Spleen (tissue), 11 donors: ENCODE data around the gene ANKRD11. TPM values are rescaled to one million over a fixed set of nuclear protein-coding genes. Genes with fewer than 3 reads are reported as not detected.
A peak's percentile ranks its signal among the peaks of the same experiment; 100 is the strongest.
"Not testable (repeated sequence)": the region's sequence is repeated elsewhere in the genome, so short reads cannot be mapped to it uniquely, and the experiment has no call there.

Experiments used
- DNase-seq: peaks from one replicate; pipeline ENCODE4 v3.0.0-alpha.2; 2020
- H3K27ac ChIP-seq, 8 donors: fragments of 200-600 bp; sonication (generic) in 7 of 8; 1 replicate in 4 of 8; 2 replicates in 4 of 8; pipeline versions ENCODE4 v1.5.0 to v1.8.0; 2016 to 2021; ENCODE audit warnings: inconsistent platforms in 4 of 8, mild to moderate bottlenecking in 4 of 8, moderate library complexity in 1 of 8
- H3K27me3 ChIP-seq, 7 donors: fragments of 200-600 bp; sonication (generic) in 6 of 7; replicated peaks in 1 of 7; 1 replicate in 4 of 7; 2 replicates in 3 of 7; pipeline versions ENCODE4 v1.5.0 to v1.8.0; 2016 to 2021; ENCODE audit warnings: inconsistent platforms in 3 of 7, mild to moderate bottlenecking in 1 of 7
- H3K36me3 ChIP-seq, 6 donors: fragments of 200-600 bp; sonication (generic) in 5 of 6; 1 replicate in 4 of 6; 2 replicates in 2 of 6; pipeline versions ENCODE4 v1.5.0 to v1.8.0; 2016 to 2021; ENCODE audit warnings: inconsistent platforms in 2 of 6
- H3K4me1 ChIP-seq, 6 donors: fragments of 200-600 bp; sonication (generic) in 5 of 6; 1 replicate in 3 of 6; 2 replicates in 3 of 6; pipeline versions ENCODE4 v1.5.0 to v1.8.0; 2016 to 2021; ENCODE audit warnings: inconsistent platforms in 3 of 6
- H3K4me3 ChIP-seq, 8 donors: fragments of 200-600 bp; sonication (generic) in 7 of 8; 1 replicate in 4 of 8; 2 replicates in 4 of 8; pipeline versions ENCODE4 v1.5.0 to v1.8.0; 2016 to 2021; ENCODE audit warnings: inconsistent platforms in 4 of 8, mild to moderate bottlenecking in 4 of 8, moderate library complexity in 2 of 8
- H3K9me3 ChIP-seq, 8 donors: fragments of 200-600 bp; sonication (generic) in 7 of 8; 1 replicate in 4 of 8; 2 replicates in 4 of 8; pipeline versions ENCODE4 v1.5.0 to v1.8.0; 2016 to 2021; ENCODE audit warnings: inconsistent platforms in 4 of 8
- CTCF ChIP-seq, 11 experiments: fragments of 200-600 bp in 7 of 11; fragments of 450-650 bp in 4 of 11; sonication (generic) in 4 of 11; IDR thresholded peaks in 8 of 11; conservative IDR thresholded peaks in 3 of 11; 1 replicate in 7 of 11; 2 replicates in 4 of 11; pipeline versions ENCODE4 v1.4.0 to v1.8.0; 2016 to 2021; ENCODE audit warnings: antibody characterized with exemption in 11 of 11, inconsistent platforms in 4 of 11, mild to moderate bottlenecking in 1 of 11
- POLR2A ChIP-seq, 3 donors: fragments of 450-650 bp; IDR thresholded peaks; one replicate each; pipeline ENCODE4 v1.5.1; 2017; ENCODE audit warnings: antibody characterized with exemption in 3 of 3, mild to moderate bottlenecking in 1 of 3
- POLR2AphosphoS5 ChIP-seq, 3 donors: sonication (generic); formaldehyde crosslinking; IDR thresholded peaks; one replicate each; pipeline ENCODE4 v1.5.1; 2017; ENCODE audit warnings: antibody characterized with exemption in 3 of 3
- WGBS, 5 donors: extraction: QIAGEN DNeasy Blood & Tissue Kit in 3 of 5; methylation state at CpG; one replicate each; pipeline versions ENCODE4 v1.1.5 to v1.1.7; 2013 to 2018; 5-methylcytosine and 5-hydroxymethylcytosine counted together
- intact Hi-C: fragments of 100-400 bp; cut with DNase I; formaldehyde crosslinking; loops from one replicate; pipeline ENCODE4 v1.15.0; 2023; ENCODE audit warnings: low total_unique reads
- polyA plus RNA-seq, 3 donors: library from polyadenylated mRNA; stranded (reverse); fragments of 200-250 nt; gene quantifications; one replicate each; pipeline ENCODE4 v1.2.1, GENCODE V29; 2013
- total RNA-seq, 7 donors: library from RNA; depleted of rRNA in 3 of 7; stranded (reverse); fragments of >200 nt in 3 of 7; fragmentation: NEBNext Ultra II Directional in 4 of 7; extraction: Animal tissue kit (Norgen Biotek cat#: 25700) in 4 of 7; gene quantifications; one replicate each; pipeline versions ENCODE4 v1.1.0 to v1.2.1, GENCODE V29; 2016 to 2021
- donor health status: healthy with polysubstance abuse.
- donor health status: DM: no; HTN: no; CAD: no; lungs with moderate emphysema.
- donor health status: DM: no; HTN: no; CAD: no.
- donor health status: Bipolar disorder and iron deficiency.
- donor health status: healthy.
- donor health status: DM: no; HTN: no; CAD: no.
- donor health status: DM: yes; HTN: yes; CAD: no.

ANKRD11 gene
- total and polyA plus RNA-seq, 10 donors: 29.0 to 203 (median 128) TPM

- TF ChIP-seq POLR2AphosphoS5 (IDR thresholded peaks at IDR 0.05) (no peak), CTCF (IDR thresholded peaks at IDR 0.05 in 8 of 11, conservative IDR thresholded peaks at IDR 0.05 in 3 of 11) (no peak), POLR2A (IDR thresholded peaks at IDR 0.05) (no peak)
- Histone ChIP-seq H3K9me3 (no peaks in the 10 kb centered on the region), H3K27ac (peak overlapping the region in 1 of 8 donors; percentile 48), H3K4me1 (peaks cover 0 to 15% (median 2%) of the 10 kb centered on the region in 6 donors), H3K4me3 (no peak overlapping the region), H3K27me3 (no peaks in the 10 kb centered on the region), H3K36me3 (peaks cover 3 to 96% (median 81%) of the 10 kb centered on the region in 6 donors)
- DNase-seq: no peak
- intact Hi-C loops: no loop called here
- 80 to 87% (median 85%) methylated on average over 14 of the region's 14 CpGs for WGBS, 5 donors
Measured at GRCh38 chr16:89268987-89269735, 221.2 kb downstream of the ANKRD11 start.

DNA sequence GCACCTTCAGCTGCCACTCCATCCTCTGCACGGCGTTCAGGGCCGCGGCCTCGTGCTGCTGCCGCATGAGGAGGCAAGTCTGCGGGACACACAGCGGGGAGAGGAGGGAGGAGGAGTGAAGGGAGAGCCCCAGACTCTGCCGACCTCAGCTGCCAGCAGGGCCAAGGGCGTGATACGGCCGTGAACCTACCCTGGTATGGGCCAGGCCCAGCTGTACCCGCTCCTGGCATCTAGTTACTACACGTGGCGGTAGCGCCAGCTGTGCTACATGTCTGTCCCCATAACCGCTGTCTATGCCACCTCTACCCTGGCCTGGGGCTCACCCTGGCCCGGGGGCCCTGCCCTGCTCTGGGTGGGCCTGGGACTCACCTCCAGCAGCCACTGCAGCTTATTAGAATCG, 221.8 kb downstream of the ANKRD11 start:
- peak in 2 of 3 donors; percentile 19 to 69 for TF ChIP-seq POLR2AphosphoS5 (IDR thresholded peaks at IDR 0.05)
- TF ChIP-seq CTCF (IDR thresholded peaks at IDR 0.05 in 8 of 11, conservative IDR thresholded peaks at IDR 0.05 in 3 of 11): no peak
- Histone ChIP-seq H3K9me3 (no peaks in the 10 kb centered on the region), H3K27ac (peak overlapping the region in 1 of 8 donors; percentile 48), H3K4me1 (peaks cover 0 to 15% (median 2%) of the 10 kb centered on the region in 6 donors), H3K27me3 (no peaks in the 10 kb centered on the region), H3K36me3 (peaks cover 3 to 93% (median 75%) of the 10 kb centered on the region in 6 donors), H3K4me3 (no peak overlapping the region)
- intact Hi-C loops: no loop called here
- WGBS, 5 donors: 90 to 96% (median 94%) methylated on average over 9 to 19 of the region's 19 CpGs
- peak; percentile 68 for DNase-seq

GRCh38 chr16:89267746-89268145, 222.6 kb downstream of the ANKRD11 start:
- WGBS, 5 donors: 94 to 100% (median 98%) methylated on average over 8 to 13 of the region's 15 CpGs
- Histone ChIP-seq H3K4me1 (peaks cover 0 to 15% (median 2%) of the 10 kb centered on the region in 6 donors), H3K36me3 (peaks cover 3 to 84% (median 68%) of the 10 kb centered on the region in 6 donors)
- H3K9me3 ChIP-seq, H3K27me3 ChIP-seq, DNase-seq, intact Hi-C loops, H3K4me3 ChIP-seq, H3K27ac ChIP-seq: not testable (repeated sequence)

DNA sequence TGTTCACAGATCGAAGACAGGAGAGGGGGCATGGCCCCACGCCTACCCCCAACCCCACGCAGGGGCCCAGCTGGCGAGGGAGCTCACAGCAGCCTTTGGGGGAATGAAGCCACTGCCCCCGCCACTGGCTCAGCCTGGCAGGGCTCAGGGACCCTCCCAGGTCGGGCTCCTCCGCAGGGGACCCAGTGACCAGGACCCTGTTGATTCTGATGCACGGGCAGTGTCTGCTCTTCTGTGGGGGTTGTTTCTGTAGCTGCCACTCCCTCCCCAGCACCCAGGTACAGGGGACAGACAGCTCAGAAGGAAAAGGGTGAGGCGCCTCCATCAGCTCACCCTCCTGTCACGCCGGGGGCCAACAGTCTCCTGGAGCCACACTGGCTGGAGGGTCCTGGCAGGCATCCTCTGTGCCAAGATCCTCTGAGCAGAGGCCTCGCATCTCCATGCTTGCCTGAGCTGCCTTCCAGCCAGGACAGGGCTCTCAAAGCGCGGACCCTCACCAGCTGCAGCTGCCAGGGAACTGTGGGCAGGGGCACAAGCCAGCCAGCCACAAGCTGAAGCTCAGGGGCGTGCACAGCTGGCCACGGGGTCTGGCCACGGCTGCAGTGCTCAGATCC, 223.7 kb downstream of the ANKRD11 start:
- Histone ChIP-seq H3K36me3 (peaks cover 3 to 73% (median 58%) of the 10 kb centered on the region in 6 donors), H3K27me3 (no peaks in the 10 kb centered on the region), H3K27ac (no peak overlapping the region), H3K4me3 (no peak overlapping the region), H3K4me1 (peaks cover 0 to 20% (median 2%) of the 10 kb centered on the region in 6 donors), H3K9me3 (peaks cover 0 to 13% (median 11%) of the 10 kb centered on the region in 8 donors)
- TF ChIP-seq CTCF (IDR thresholded peaks at IDR 0.05 in 8 of 11, conservative IDR thresholded peaks at IDR 0.05 in 3 of 11): no peak
- TF ChIP-seq POLR2AphosphoS5 (IDR thresholded peaks at IDR 0.05): peak in 1 of 3 donors; percentile 55
- no peak for TF ChIP-seq POLR2A (IDR thresholded peaks at IDR 0.05)
- WGBS, 5 donors: 92 to 98% (median 95%) methylated on average over 12 to 17 of the region's 17 CpGs
- intact Hi-C loops: no loop called here
- peak; percentile 64 for DNase-seq
